HepG2 (cell line): ENCODE data around the gene GRIK2. TPM values are rescaled to one million over a fixed set of nuclear protein-coding genes. Genes with fewer than 3 reads are reported as not detected.

Experiments used
- AFF4 ChIP-seq: sonication (generic); formaldehyde crosslinking; IDR thresholded peaks from 2 replicates; pipeline ENCODE4 v1.4.0; 2020; ENCODE audit warnings: missing genetic modification reagents
- HNF1B ChIP-seq: sonication (generic); formaldehyde crosslinking; IDR thresholded peaks from 2 replicates; pipeline ENCODE4 v1.5.1; 2020; ENCODE audit warnings: mild to moderate bottlenecking, moderate library complexity, missing genetic modification reagents
- HOXA9 ChIP-seq: sonication (generic); formaldehyde crosslinking; IDR thresholded peaks from 2 replicates; pipeline ENCODE4 v1.8.1; 2022; ENCODE audit warnings: missing genetic modification reagents, mild to moderate bottlenecking, moderate library complexity, borderline replicate concordance
- JDP2 ChIP-seq: sonication (generic); formaldehyde crosslinking; IDR thresholded peaks from 2 replicates; pipeline ENCODE4 v1.8.1; 2022; ENCODE audit warnings: missing genetic modification reagents, borderline replicate concordance
- UBTF ChIP-seq: sonication (generic); formaldehyde crosslinking; IDR thresholded peaks from 2 replicates; pipeline ENCODE4 v1.4.0; 2020; ENCODE audit warnings: mild to moderate bottlenecking, missing genetic modification reagents
- ZBTB21 ChIP-seq: sonication (generic); formaldehyde crosslinking; IDR thresholded peaks from 2 replicates; pipeline ENCODE4 v1.4.0; 2020; ENCODE audit warnings: missing genetic modification reagents
- ZBTB43 ChIP-seq: sonication (generic); formaldehyde crosslinking; conservative IDR thresholded peaks from 2 replicates; pipeline ENCODE4 v1.4.0; 2020; ENCODE audit warnings: missing genetic modification reagents
- polyA plus RNA-seq, 8 experiments: library from polyadenylated mRNA; depleted of rRNA in 3 of 8; stranded (reverse) in 7 of 8; unstranded in 1 of 8; fragments of >200 nt; fragmentation: Illumina TruSeq in 4 of 8; extraction: Trizol in 4 of 8; gene quantifications; 2 replicates each; pipeline versions ENCODE4 v1.2.1 to v1.2.3, GENCODE V29; 2011 to 2016; ENCODE audit warnings: low read depth in 4 of 8, missing spikeins in 1 of 8, mixed read lengths in 1 of 8; ENCODE audit not compliant: insufficient read depth in 1 of 8
- total RNA-seq, 5 experiments: library from RNA; depleted of rRNA; stranded (reverse); fragments of >200 nt; fragmentation: Illumina TruSeq; extraction: Trizol; gene quantifications; 2 replicates each; pipeline ENCODE4 v1.2.3, GENCODE V29; 2016; ENCODE audit warnings: low read depth in 1 of 5

Gene GRIK2
- total and polyA plus RNA-seq, 2 of the 13 experiments (the other 11 are each of a cell fraction or from before 2014, with no cell fraction given): not detected

- no peak for TF ChIP-seq AFF4
- TF ChIP-seq UBTF: no peak
- no peak for TF ChIP-seq HNF1B (CRISPR knock-in tag)
- TF ChIP-seq ZBTB21 (CRISPR knock-in tag): no peak
- TF ChIP-seq ZBTB43: no peak
- TF ChIP-seq JDP2 (CRISPR knock-in tag): no peak
- TF ChIP-seq HOXA9: no peak
Observed at GRCh38 chr6:101484781-101485180, 91.3 kb downstream of the GRIK2 start (continued).
